HG03378 (cell line): ENCODE data around the gene ABLIM1.

ENCODE experiments used
- ATAC-seq: cut with Tn5 transposase; IDR thresholded peaks from one replicate; pipeline ENCODE4 v1.9.1; 2021; ENCODE audit warnings: mild to moderate bottlenecking, moderate library complexity; ENCODE audit not compliant: unreplicated experiment

ABLIM1 gene

DNA sequence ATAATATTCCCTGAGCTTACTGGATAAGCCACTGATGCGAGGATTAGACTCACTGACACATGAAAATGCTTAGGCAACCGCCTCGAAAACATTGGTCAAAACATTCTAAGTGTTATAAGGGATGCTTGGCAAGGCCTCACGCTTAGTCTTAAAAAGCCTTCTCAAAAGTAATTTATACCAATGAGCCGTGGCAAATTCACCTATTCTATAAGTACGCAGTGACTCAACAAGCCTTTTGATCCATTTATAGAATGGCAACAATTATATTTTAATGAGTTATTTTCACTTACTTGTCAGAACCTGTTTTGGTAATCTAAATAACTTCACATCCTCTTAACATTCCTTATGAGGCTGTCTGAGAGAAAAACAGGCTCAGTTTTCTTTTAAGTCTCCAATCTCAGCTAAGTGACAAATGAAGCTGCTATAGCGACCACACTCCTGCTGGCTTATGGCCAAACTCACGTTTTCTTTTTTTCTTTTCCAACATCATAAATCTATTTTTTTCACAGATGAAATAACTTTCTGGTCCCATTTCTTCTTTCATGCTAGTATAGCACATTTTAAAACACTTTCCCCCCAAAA is 132.6 kb downstream of the ABLIM1 start:
- ATAC-seq, result no peak

DNA sequence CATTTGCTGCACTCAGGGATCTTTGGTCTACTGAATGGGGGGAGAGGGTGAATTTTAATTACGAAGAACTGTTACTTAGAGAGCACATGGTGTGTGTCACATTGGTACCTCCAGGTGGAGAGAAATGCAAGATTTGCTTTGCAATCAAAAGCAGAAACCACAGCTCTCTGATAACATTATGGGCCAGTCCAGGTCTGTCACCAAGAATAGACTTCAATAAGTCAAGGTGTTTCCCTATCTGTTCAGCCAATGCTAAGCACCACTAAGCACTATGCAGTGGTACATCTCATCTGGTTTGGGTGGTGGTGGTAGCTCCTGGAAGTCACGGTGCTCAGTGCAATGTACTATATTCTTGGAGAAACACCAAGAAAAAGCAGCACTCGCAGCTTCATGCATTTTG is 134.2 kb downstream of the ABLIM1 start:
- ATAC-seq, result no peak

DNA sequence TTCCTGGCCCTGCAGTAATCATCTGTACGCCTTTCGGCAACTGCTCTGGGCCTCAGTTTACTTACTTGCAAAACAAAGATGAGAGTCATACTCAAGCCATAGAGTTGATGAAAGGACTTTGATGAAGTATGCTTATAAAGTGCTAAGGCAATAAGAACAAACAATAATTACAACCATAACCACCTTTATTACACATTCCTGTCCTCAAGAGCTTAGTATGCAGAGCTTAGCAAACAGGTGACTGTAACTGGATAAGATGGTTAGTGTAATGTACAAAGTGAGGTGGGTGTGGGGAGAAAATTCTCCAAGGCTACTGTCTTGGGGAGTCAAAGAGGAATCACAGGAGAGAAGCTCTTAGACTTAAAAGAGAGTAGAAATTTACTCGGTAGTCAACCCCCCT is 136.8 kb downstream of the ABLIM1 start:
- no peak for ATAC-seq

DNA sequence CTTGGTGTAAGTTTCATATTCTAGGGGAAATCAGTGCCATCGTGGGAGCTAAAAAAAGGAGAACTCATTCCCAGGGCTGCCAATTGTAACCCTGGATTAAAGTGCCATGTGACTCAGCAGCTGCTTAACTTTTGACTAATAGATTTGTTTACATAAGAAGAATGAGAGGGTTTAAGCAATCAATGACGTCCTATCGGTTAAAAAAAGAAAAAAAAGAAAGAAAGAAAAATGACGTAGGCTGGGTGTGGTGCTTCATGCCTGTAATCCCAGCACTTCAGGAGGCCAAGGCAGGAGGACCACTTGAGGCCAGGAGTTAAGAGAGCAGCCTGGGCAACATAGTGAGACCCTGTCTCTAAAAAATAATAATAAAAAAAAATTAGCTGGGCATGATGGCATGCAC is 137.6 kb downstream of the ABLIM1 start:
- ATAC-seq, result no peak

DNA sequence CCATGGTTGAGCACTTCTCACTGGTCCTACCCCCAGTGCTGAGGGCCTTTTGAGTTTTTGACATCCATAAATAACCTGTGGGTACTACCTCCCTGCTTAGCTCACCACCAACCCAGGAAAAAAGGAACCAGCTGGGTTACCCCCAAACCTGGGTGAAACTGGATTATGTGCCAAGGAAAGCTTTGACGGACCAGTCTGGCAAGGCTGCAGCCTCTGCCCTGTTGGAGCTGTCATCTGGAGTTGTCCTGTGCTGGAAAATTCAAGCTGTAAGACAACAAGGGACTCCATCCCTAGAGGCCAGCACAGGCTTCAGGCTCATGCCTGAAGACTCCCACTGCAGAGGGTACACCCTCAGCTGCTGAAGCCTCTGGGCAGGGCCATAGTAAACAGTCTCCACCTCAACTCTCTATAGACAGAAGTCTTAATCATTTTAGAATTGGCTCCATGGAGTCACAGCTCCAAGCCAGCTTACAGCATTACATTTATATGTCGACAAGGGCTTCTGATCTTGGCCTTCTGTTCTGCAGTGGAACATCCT is 138.2 kb downstream of the ABLIM1 start:
- no peak for ATAC-seq

DNA sequence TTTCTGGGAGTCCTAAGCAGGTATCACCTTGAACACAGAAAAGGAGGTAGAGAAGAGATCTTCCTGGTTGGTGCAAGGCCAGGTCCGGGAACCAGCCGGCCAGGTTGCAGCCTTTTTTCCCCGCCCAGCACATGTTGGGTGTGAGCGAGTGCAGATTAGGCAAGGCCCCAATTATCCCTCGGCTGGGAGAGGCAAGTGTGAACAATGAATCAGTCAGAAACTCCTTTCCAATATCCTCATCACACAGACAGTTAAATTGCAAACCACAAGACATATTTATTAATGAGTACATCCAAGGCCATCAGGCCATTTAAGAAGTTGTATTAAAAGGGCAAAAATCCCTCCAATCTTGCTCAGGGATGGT is 138.8 kb downstream of the ABLIM1 start:
- no peak for ATAC-seq

DNA sequence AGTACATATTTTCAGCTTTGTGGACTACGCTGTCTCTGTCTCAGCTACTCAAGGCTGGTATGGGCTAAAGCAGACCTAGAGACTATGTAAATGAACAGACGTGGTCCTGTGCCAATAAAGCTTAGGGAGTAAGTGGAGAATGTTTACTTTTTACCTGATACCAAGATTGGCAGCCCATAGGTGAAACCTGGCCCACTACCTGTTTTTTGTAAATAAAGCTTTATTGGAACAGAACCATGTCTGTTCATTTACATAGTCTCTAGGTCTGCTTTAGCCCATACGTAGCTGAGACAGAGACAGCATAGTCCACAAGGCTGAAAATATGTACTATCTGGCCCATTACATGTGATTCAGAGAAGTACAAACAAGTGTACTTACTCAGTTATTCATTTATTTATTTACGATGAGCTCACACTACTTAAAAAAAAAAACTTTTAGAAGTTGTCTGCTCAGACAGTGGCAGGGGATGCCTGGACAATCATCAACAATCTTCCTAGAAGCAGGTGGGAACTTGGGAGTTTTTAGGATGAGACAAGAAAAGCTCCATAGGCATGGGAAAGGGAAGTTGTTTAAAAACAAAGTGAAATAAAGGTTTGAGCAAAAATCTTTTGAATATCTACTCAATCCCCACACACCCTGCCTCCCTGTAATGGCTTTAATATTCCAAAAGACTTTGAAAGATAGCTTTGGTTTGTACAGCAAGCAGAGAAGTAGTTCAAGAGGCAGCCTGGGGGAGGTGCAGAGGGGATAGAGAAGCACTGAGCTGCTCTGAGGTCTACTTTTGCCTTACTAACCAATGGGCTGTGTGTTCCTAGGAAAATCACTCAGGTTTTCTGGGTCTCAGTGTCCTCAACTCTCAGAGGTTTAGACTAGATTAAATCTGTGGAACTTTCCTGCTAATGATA is 139.4 kb downstream of the ABLIM1 start:
- no peak for ATAC-seq

DNA sequence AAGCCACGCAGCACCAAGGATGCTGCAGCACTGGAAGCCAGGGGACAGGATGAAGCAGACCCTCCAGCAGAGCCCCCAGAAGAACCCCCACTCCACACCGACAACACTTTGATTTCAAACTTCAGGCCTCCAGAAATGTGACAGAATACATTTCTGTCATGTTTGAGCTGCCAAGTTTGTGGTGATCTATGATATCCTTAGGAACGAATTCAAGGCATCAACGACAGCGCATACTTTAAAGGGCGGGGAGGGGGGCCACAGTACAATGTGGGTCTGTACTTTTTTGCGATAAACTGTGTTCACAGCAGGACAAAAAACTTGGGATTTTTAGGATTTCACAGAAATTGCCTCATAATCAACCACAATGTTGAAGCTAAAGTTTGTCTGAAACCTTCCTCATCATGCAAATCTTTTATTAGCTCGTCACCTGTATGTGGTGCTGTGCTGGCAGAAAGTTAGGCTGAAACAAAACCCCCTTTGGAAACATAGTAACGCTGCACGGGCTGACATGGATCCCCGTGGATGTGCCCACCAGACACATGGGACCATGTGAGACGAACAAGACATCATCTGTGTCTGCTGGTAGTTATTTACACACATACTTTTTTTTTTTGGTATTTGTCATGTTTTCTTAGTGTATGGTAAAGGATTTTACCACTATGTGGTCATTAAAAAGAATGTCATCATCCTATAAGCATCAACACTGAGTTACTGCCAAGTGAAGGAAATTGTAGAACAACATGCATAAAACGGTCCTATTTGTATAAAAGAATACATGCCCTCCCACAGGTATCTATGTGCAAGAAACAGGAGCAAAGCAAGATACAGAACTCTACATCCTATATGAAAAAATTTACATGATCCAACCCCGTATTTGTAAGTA is 140.5 kb downstream of the ABLIM1 start:
- ATAC-seq, result no peak

DNA sequence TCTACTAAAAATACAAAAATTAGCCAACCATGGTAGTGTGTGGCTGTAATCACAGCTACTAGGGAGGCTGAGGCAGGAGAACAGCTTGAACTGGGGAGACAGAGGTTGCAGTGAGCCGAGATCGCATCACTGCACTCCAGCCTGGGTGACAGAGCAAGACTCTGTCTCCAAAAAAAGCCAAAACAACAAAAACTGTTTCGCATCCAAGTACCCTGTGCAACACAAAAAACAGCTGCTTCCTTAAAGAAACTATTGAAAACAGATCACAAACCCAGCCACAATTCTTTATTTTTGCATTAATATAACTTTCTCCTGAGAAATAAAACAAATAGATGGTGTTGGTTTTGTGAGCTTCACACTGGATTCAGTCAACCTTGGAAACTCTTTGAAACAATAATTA is 141.7 kb downstream of the ABLIM1 start:
- ATAC-seq, result no peak

DNA sequence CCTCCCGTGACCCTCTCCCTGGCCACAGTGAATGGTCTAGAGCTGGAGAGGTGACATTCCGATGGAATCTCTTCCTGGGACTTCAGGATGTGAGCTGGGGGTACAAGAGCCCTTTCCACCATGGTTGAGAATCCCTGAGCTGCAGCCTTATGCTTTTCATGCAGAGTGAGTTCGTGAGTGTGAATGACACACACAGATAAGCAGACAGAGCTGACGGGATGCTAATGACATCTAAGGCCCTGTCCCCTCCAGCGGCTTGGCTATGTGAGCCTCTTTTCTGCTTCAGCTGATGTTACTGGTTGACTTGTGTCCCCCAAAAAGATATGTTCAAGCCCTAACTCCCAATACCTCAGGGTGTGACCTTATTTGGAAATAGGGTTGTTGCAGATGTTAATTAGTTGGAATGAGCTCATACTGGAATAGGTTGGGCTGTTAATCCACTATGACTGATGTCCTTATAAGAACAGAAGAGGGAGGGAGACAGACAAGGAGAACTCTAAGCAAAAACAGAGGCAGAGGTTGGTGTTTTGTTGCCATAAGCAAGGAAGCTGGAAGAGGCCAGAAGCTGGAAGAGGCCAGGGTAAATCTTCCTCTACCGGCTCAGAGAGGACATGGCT is 142.7 kb downstream of the ABLIM1 start:
- ATAC-seq, result no peak

DNA sequence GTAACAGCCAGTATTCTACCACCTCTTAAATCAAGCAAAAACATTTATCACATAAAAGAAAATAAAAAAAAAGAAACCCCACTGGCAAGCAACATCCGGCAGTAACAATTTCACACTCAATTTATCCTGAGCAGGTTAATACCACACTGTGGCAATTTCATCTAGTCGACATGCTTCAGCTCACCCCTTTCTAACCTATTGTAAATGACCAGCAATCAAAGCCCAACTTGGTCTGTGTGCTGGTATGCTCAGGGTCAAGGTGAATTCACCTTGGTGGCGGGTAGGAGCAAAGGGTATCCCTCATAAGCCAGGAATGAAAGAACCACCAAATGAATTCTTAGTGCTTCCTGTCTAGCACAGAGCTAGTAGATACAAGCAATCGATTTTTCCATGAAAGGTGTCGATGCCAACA is 144.7 kb downstream of the ABLIM1 start:
- no peak for ATAC-seq

DNA sequence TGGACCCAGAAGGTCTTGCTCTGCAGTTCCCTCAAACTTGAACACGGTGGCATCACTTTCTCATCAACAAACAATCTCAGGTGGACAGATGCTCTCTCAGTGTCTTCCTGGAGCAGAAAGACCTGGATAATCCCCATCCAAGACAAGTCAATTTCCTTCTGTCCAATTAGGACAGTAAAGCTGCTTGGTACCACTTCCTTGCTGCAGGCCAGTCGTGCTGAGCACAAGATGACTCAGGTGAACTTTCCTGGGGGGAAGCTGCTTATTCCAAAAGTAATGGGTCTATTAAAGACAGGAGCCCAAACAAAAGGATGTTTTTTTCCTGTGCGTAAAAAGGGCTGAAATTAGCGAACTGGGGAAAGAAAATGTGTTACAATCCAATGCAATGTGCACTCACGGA is 146.2 kb downstream of the ABLIM1 start:
- no peak for ATAC-seq

DNA sequence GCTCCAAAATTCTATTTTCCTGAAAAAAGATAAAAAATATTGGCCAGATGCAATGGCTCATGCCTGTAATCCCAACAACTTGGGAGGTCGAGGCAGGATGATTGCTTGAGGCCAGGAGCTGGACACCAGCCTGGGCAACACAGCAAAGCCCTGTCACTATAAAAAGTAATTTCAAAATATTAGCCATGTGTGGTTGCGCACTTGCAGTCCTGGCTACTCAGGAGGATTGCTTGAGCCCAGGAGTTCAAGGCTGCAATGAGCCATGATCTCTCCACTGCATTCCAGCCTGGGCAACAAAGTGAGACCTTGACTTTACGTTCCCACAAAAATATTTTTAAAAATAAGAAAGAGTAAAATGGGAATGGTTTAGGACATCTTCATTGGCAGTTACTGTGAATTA is 149.7 kb downstream of the ABLIM1 start:
- no peak for ATAC-seq

DNA sequence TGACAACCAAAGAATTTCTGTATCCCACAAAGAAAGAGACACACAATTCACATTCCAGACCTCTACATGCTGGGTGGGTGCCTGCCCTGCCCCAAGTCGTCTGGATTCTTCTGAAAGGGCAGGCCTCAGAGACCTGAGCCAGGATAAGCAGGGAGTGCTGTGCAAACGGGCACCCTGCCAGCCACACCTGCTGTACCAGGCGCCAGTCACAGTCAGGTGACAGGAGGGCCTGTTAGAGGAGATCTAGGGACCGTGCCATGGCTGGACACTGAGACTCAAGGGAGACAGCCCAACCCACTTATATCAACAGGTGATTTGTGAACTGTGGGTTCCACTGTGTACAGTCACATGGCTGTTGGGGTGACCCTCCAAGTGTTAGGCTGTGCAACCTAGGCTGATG is 150.6 kb downstream of the ABLIM1 start:
- ATAC-seq, result no peak

DNA sequence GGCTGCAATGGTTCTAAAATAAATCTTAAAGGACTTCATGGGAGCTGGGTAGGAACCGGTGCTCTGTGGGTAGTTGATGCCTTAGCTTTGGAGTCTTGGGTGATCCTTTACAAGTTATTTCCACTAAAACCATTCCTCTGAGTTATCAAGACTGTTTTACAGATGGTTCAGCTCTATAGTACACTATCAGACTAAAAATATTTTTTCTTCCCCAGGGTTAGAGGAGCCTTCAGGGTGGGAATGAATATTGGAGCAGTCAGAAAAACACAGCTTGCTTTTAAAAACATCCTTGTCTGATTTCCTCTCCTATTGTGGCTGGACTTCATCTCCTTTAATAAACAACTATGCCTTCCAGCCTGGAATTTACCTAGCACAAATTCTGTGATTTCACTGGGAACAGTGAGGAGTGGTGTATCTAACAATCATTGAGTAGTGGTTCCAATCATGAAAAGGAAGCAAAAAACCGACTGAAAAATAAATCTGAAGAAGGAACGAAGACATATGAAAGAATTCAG is 151.1 kb downstream of the ABLIM1 start:
- no peak for ATAC-seq

DNA sequence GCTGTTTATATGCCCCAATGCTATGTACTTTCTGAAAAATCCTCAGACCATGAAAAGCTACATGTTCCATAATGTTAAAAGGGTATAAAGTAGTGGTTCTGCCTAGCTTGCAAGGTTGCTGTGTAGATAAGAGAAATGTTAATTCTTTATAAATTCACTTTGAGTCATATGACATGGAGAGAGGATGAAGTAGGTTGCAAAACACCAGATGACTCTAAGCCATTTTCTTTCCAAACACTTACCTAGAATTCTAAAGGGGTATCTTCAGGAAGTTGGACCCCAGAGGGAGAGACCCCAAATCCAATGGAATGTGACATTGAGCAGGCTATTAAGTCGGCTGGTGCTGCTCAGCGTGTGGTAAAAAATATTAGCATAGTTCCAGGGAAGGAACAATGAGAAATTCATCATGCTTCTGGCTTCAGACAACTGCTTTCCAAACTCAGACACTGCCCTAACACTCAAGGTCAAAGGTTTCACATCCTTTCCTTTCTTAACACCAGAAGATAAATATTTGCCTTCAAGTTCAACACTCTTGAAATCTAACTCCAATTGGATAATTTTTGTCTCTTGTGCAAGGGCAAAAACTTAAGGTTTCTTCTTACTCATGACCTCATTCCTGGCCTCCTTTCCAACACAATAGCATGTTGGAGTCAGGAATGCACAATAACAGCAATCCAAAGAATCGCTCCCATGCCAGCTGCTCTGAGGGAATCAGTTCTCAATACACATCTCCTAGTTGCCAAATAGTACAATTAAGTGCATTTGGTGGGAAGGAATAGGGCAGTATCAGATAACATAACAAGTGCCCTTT is 153.1 kb downstream of the ABLIM1 start:
- no peak for ATAC-seq

DNA sequence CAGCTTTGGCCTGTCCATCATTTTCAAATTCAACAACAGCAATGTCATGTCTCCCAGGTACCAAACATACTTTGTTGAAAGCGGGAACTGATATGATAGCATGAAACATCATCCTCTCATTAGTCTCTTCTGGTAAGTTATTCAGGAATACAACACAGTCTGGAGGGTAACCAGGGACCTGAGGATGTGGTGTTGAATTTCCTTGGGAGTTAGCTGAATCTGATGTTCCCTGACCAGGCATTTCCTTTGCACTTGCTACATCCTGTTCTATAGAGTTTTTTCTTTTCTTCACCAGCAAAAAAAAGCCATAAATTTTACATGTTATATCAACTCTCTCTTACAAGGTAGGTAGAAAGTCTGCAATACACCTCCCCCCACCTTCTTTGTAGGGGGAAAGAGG is 156.0 kb downstream of the ABLIM1 start:
- ATAC-seq, result no peak

DNA sequence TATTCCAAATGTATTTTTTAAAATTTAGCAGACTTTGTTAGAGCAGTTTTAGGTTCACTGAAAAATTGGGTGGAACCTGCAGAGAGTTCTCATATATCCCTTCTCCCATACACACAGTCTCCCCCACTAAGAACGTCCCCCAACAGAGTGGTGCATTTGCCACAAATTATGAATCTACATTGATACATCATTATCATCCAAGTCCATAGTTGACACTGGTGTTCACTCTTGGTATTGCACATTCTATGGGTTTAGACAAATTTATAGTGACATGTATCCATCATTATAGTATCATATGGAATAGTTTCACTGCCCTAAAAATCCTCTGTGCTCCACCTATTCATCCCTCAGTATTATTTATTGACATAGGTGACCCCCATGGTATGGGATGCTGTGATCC is 156.4 kb downstream of the ABLIM1 start:
- no peak for ATAC-seq

DNA sequence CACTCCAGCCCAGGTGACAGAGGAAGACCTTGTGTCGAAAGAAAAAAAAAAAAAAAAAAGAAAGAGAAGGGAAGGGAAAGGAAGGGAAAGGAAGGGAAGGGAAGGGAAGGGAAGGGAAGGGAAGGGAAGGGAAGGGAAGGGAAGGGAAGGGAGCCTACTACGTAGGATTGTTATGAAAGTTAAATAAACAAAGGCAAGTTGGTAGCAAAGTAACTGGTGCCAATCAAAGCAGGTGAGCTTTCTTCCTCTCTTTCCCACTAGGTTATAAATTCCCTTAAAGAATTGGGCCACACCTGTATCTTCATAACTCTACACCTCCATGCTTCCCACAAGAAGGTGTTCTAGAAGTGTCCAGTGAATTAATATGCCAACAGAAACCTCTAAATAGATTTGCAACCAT is 157.4 kb downstream of the ABLIM1 start:
- ATAC-seq, result no peak

DNA sequence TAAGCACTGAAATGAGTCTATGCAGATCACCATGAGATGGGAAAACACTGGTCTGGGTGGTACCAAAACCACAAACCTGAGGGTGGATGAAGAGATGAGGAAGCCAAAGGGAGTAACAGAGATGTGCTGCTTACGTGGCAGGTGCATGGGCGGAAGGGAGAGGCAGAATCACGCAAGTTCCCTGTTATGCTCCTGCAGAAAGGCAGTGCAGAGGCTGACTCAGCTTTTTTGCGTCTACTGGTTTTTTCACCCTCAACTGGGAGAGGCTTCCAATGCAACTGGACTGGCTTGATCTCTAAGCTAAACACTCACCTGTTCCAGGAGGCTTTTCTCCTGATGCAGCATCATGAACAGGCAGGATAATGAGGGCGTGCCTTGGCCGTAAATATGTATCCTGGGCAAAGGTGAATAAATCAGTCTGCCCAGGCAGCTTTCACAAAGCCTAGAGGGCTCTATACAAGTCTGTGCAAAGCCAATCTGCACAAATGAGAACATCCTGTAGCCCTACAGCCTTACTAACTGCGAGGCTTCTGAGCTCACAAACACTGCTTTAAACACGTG is 158.4 kb downstream of the ABLIM1 start:
- ATAC-seq, result peak; percentile 33
